Gastroesophageal sphincter (tissue), 3 donors: ENCODE measurements around the gene CCDC160.

ENCODE experiments used
- CTCF ChIP-seq, 4 experiments: fragments of 200-600 bp in 2 of 4; fragments of 450-650 bp in 2 of 4; sonication (generic) in 1 of 4; IDR thresholded peaks; one replicate each; pipeline ENCODE4 v1.5.1; 2017 to 2019; ENCODE audit warnings: antibody characterized with exemption in 4 of 4, mild to moderate bottlenecking in 2 of 4, moderate library complexity in 2 of 4
- EP300 ChIP-seq: sonication (generic); formaldehyde crosslinking; IDR thresholded peaks from one replicate; pipeline ENCODE4 v1.6.1; 2017; ENCODE audit warnings: antibody characterized with exemption, mild to moderate bottlenecking
- POLR2A ChIP-seq, 2 donors: fragments of 450-650 bp; IDR thresholded peaks; one replicate each; pipeline ENCODE4 v1.6.1; 2017; ENCODE audit warnings: antibody characterized with exemption in 2 of 2, mild to moderate bottlenecking in 2 of 2, moderate library complexity in 1 of 2
- POLR2AphosphoS5 ChIP-seq: sonication (generic); formaldehyde crosslinking; IDR thresholded peaks from one replicate; pipeline ENCODE4 v1.6.1; 2017; ENCODE audit warnings: antibody characterized with exemption

GRCh38 chrX:134249241-134249640 lies 12.3 kb downstream of the CCDC160 start:
- TF ChIP-seq CTCF (IDR thresholded peaks at IDR 0.05) (no peak), EP300 (no peak), POLR2A (IDR thresholded peaks at IDR 0.05) (no peak), POLR2AphosphoS5 (no peak)
